Transverse colon (tissue), 4 donors: ENCODE measurements around the gene MTMR10. TPM values are rescaled to one million over a fixed set of nuclear protein-coding genes. Genes with fewer than 3 reads are reported as not detected.

Experiments used
- DNase-seq: peaks from one replicate; pipeline ENCODE4 v3.0.0-alpha.2; 2019
- H3K27ac ChIP-seq, 4 donors: fragments of 200-600 bp; sonication (generic); 2 replicates each; pipeline ENCODE4 v1.5.1; 2016 to 2018; ENCODE audit warnings: inconsistent platforms in 4 of 4
- H3K27me3 ChIP-seq: fragments of 200-600 bp; sonication (generic); 2 replicates; pipeline ENCODE4 v1.5.1; 2017; ENCODE audit warnings: inconsistent platforms
- H3K36me3 ChIP-seq, 4 donors: fragments of 200-600 bp; sonication (generic); 2 replicates each; pipeline ENCODE4 v1.5.1; 2017 to 2019; ENCODE audit warnings: inconsistent platforms in 4 of 4
- H3K4me1 ChIP-seq, 4 donors: fragments of 200-600 bp; sonication (generic); 2 replicates each; pipeline ENCODE4 v1.5.1; 2017 to 2020; ENCODE audit warnings: inconsistent platforms in 4 of 4
- H3K4me3 ChIP-seq, 4 donors: fragments of 200-600 bp; sonication (generic); 1 replicate in 1 of 4; 2 replicates in 3 of 4; pipeline versions ENCODE4 v1.5.1 to v1.6.1; 2017 to 2019; ENCODE audit warnings: inconsistent platforms in 4 of 4
- H3K9me3 ChIP-seq, 2 donors: fragments of 200-600 bp; sonication (generic); 2 replicates each; pipeline ENCODE4 v1.5.1; 2017 to 2019; ENCODE audit warnings: inconsistent platforms in 2 of 2
- EP300 ChIP-seq: sonication (generic); formaldehyde crosslinking; IDR thresholded peaks from one replicate; pipeline ENCODE4 v1.6.1; 2017; ENCODE audit warnings: antibody characterized with exemption, low read depth
- POLR2A ChIP-seq: fragments of 450-650 bp; IDR thresholded peaks from one replicate; pipeline ENCODE4 v1.6.1; 2016; ENCODE audit warnings: antibody characterized with exemption, mild to moderate bottlenecking, moderate library complexity
- POLR2AphosphoS5 ChIP-seq, 3 donors: sonication (generic); formaldehyde crosslinking; IDR thresholded peaks; one replicate each; pipeline ENCODE4 v1.6.1; 2016; ENCODE audit warnings: antibody characterized with exemption in 3 of 3
- WGBS, 2 donors: methylation state at CpG; one replicate each; pipeline ENCODE4 v1.1.5; 2018; ENCODE audit warnings: low coverage in 1 of 2; 5-methylcytosine and 5-hydroxymethylcytosine counted together
- in situ Hi-C, 4 donors: fragments of 200-750 bp; cut with MboI; loops; one replicate each; pipeline versions ENCODE4 v1.15.0 to v1.15.1; 2017; ENCODE audit warnings: low sequenced_read_pairs in 3 of 4, low pct_ligation_motif_present in 1 of 4, low pct_unique_long_range_greater_than_20kb in 1 of 4
- intact Hi-C: fragments of 100-400 bp; cut with DNase I; formaldehyde crosslinking; loops from one replicate; pipeline ENCODE4 v1.15.1; 2023; ENCODE audit warnings: low total_unique reads
- total RNA-seq, 4 donors: library from RNA; depleted of rRNA; stranded (reverse); fragments of >200 nt; gene quantifications; one replicate each; pipeline ENCODE4 v1.1.0, GENCODE V29; 2016
- TF ChIP-seq, protein P1 (sequence below), 5 experiments: fragments of 200-600 bp in 3 of 5; fragments of 450-650 bp in 2 of 5; sonication (generic) in 3 of 5; IDR thresholded peaks; 1 replicate in 2 of 5; 2 replicates in 3 of 5; pipeline ENCODE4 v1.5.1; 2016 to 2017; ENCODE audit warnings: antibody characterized with exemption in 5 of 5, inconsistent platforms in 3 of 5, mild to moderate bottlenecking in 2 of 5, moderate library complexity in 1 of 5

The MTMR10 gene
- total RNA-seq, 4 donors from 2014 or later = 11.1 to 40.8 (median 32.7) TPM

DNA sequence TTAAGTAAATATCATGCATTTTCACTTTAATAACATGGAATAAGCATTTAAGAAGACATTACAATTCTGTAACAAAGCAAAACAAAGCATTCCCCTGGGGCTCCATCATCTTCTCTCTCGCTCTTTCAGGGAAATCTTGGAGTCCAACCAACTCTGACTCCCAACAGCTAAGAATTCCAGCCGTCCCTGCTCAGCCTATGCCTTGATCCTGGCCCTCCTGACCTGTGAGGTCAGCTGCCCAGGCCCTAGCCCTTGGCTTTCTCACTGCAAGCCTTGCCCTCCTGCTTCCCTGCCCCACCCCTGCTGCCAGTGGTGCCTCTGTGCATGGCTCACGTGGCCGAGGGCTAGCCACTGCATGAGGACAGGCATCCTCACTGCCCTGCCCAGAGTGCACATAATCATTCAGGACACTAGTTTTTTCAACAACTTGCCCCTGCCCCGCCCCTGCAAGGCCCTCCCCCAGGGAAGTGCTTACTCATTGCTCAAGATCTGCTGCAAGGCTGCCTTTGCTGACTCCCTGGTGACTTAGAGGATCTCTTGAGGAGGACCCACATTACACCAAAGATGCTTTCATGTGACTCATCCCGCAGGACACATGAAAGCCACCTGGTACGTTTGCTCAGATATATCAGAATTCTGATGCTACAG is 37.6 kb downstream of the MTMR10 start:
- H3K36me3 ChIP-seq = peaks cover 0 to 68% (median 31%) of the 10 kb centered on the region in 4 donors
- WGBS, 2 donors = 71 to 79% methylated on average over 2 to 7 of the region's 7 CpGs
- no peaks in the 10 kb centered on the region for H3K9me3 ChIP-seq
- no peaks in the 10 kb centered on the region for H3K4me1 ChIP-seq
- DNase-seq = no peak
- no peak overlapping the region for H3K27ac ChIP-seq
- H3K27me3 ChIP-seq = no peaks in the 10 kb centered on the region
- intact Hi-C loops (no loop called here), in situ Hi-C loops (no loop called here)
- no peak overlapping the region for H3K4me3 ChIP-seq
- TF ChIP-seq POLR2A (no peak), EP300 (no peak), POLR2AphosphoS5 (IDR thresholded peaks at IDR 0.05) (no peak)
- TF ChIP-seq, protein P1, sequence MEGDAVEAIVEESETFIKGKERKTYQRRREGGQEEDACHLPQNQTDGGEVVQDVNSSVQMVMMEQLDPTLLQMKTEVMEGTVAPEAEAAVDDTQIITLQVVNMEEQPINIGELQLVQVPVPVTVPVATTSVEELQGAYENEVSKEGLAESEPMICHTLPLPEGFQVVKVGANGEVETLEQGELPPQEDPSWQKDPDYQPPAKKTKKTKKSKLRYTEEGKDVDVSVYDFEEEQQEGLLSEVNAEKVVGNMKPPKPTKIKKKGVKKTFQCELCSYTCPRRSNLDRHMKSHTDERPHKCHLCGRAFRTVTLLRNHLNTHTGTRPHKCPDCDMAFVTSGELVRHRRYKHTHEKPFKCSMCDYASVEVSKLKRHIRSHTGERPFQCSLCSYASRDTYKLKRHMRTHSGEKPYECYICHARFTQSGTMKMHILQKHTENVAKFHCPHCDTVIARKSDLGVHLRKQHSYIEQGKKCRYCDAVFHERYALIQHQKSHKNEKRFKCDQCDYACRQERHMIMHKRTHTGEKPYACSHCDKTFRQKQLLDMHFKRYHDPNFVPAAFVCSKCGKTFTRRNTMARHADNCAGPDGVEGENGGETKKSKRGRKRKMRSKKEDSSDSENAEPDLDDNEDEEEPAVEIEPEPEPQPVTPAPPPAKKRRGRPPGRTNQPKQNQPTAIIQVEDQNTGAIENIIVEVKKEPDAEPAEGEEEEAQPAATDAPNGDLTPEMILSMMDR (IDR thresholded peaks at IDR 0.05) = no peak

DNA sequence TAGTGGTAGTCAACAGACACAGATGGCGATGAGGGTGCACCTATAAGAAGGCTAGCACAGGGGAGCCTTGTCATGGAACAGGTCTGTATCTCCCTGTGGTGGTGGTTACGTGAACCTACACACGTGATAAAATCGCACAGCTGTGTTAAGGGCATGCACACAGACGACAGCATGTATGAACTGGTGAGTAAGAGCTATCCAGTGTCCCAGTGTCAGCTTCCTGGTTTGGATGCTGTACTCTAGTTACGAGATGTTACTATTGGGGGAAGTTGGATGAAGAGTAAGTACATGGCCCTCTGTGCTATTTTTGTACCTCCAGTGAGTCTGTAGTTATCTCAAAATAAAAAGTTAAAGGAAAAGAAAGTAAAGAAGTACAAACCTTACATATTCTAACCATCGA is 38.2 kb downstream of the MTMR10 start:
- DNase-seq = no peak
- TF ChIP-seq EP300 (no peak), POLR2AphosphoS5 (IDR thresholded peaks at IDR 0.05) (no peak), POLR2A (no peak)
- TF ChIP-seq, protein P1 (IDR thresholded peaks at IDR 0.05) = no peak
- H3K27ac ChIP-seq = no peak overlapping the region
- H3K4me3 ChIP-seq = no peak overlapping the region
- peaks cover 0 to 74% (median 31%) of the 10 kb centered on the region in 4 donors for H3K36me3 ChIP-seq
- intact Hi-C loops = no loop called here
- 91 to 93% methylated on average over 5 to 7 of the region's 7 CpGs for whole genome bisulfite sequencing, 2 donors
- H3K9me3 ChIP-seq = no peaks in the 10 kb centered on the region
- no peaks in the 10 kb centered on the region for H3K27me3 ChIP-seq
- no peaks in the 10 kb centered on the region for H3K4me1 ChIP-seq
- in situ Hi-C loops = no loop called here

DNA sequence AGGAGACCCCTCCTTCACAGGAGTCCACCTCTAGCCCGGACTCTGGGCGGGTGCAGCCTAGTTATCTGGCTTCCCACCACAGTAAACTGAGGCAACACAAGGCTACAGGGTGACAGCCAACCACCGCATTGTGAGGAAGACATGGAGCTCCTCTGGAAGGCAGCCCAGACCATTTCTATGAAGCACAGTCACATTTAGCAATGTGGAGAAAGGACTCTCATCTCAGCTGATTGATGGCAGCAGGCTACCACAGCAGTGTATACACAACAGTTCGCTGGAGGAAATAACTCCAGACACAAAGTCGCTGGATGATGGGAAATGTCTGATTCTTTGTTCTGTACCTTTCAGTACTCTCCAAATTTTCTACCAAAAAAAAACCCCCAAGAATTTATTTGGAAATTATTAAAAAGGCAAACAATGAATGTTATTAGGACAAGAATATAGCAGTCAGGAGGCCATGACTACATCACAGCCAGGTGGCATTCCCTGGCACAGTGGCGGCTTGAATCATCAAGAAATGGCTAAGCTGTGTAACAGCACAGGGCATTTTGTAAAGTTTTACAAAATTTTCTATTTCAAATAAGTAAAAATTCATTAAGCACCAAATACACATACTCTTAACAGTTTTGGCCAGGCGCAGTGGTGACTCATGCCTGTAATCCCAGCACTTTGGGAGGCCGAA is 47.6 kb downstream of the MTMR10 start:
- in situ Hi-C loops = no loop called here
- no peak for DNase-seq
- TF ChIP-seq POLR2AphosphoS5 (IDR thresholded peaks at IDR 0.05) = no peak
- TF ChIP-seq EP300 = no peak
- TF ChIP-seq, protein P1 (IDR thresholded peaks at IDR 0.05) = no peak
- no peak for TF ChIP-seq POLR2A
- Histone ChIP-seq H3K27me3 (no peaks in the 10 kb centered on the region), H3K27ac (no peak overlapping the region), H3K4me3 (no peak overlapping the region), H3K9me3 (no peaks in the 10 kb centered on the region), H3K36me3 (peaks cover 0 to 83% (median 39%) of the 10 kb centered on the region in 4 donors), H3K4me1 (no peaks in the 10 kb centered on the region)
- intact Hi-C loops = no loop called here
- WGBS, 2 donors = 82 to 92% methylated on average over 2 to 8 of the region's 8 CpGs

DNA sequence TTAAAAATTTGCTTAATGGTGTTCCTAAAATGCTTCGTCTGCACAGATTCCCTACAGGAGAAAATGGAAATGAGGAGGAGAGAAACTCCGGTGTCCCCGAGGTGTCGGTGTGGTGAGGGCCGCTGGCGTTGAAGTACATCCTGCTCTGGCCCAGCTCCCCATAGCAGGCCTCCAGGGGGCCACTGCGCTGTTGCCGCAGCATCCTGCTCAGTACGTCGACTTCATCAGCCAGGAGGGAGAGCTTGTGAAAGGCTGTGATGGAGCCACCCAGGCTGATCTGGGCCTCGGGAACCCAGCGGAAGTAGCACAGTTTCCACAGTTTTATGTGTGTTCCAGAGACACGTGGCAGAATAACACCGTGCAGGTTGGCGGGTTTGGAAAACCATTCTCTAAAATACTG is 49.9 kb downstream of the MTMR10 start:
- H3K27me3 ChIP-seq = no peaks in the 10 kb centered on the region
- H3K4me3 ChIP-seq = no peak overlapping the region
- H3K4me1 ChIP-seq = no peaks in the 10 kb centered on the region
- no peak overlapping the region for H3K27ac ChIP-seq
- in situ Hi-C loops (no loop called here), intact Hi-C loops (no loop called here)
- WGBS, 2 donors = 87 to 88% methylated on average over 4 to 15 of the region's 15 CpGs
- no peak for TF ChIP-seq POLR2A
- TF ChIP-seq EP300 = no peak
- TF ChIP-seq POLR2AphosphoS5 (IDR thresholded peaks at IDR 0.05) = no peak
- TF ChIP-seq, protein P1 (IDR thresholded peaks at IDR 0.05) = no peak
- peaks cover 0 to 76% (median 35%) of the 10 kb centered on the region in 4 donors for H3K36me3 ChIP-seq
- no peak for DNase-seq
- no peaks in the 10 kb centered on the region for H3K9me3 ChIP-seq
